Pulmonary artery endothelial cell (primary cell): ENCODE data around the gene YIPF4. TPM values are rescaled to one million over a fixed set of nuclear protein-coding genes. Genes with fewer than 3 reads are reported as not detected.
"Not testable (repeated sequence)": the region's sequence is repeated elsewhere in the genome, so short reads cannot be mapped to it uniquely, and the experiment has no call there.

Experiments
- DNase-seq: peaks from one replicate; pipeline ENCODE4 v3.0.0-alpha.2; 2011; ENCODE audit warnings: low read depth, low spot score
- total RNA-seq: library from RNA; depleted of rRNA; stranded (reverse); fragments of >200 nt; gene quantifications from 2 replicates; pipeline ENCODE4 v1.2.3, GENCODE V29; 2014

The YIPF4 gene
- total RNA-seq: 11.1 and 21.9 TPM in 2 replicates

- peak; percentile 78 for DNase-seq
Measured at GRCh38 chr2:32277674-32278477, at the start of gene YIPF4. Gene YIPF4, plus strand, starts transcription at chr2:32277904. Its CDS starts 252 bp downstream, at chr2:32278156.

- DNase-seq: no peak
Measured at GRCh38 chr2:32228181-32228580, 49.5 kb upstream of the YIPF4 start.

- no peak for DNase-seq
Measured at GRCh38 chr2:32229635-32230034, 48.1 kb upstream of the YIPF4 start.

- no peak for DNase-seq
Measured at GRCh38 chr2:32231959-32232358, 45.7 kb upstream of the YIPF4 start.

- DNase-seq: no peak
Measured at GRCh38 chr2:32235315-32235714, 42.4 kb upstream of the YIPF4 start.

GRCh38 chr2:32237488-32237887 is 40.2 kb upstream of the YIPF4 start:
- no peak for DNase-seq

DNA sequence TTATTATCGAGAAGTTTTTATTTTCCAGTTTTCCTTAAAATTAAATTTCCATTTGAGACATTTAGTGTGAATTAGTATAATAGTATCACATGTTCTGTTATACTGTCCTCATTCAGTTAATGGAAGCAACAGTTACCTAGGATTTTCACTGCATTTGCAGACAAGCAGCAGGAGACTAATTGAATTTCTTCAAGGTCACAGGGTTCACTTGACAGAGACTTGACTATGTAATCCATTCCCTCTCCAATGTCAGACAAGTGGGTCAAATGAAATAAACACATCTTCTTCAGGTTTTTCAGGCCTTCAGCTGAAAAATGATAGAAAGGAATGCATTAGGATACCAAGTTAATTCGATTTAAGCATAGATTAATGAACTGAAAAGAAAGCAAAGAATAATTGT is 39.7 kb upstream of the YIPF4 start:
- DNase-seq: no peak

GRCh38 chr2:32242331-32242730 is 35.4 kb upstream of the YIPF4 start:
- DNase-seq: no peak

DNA sequence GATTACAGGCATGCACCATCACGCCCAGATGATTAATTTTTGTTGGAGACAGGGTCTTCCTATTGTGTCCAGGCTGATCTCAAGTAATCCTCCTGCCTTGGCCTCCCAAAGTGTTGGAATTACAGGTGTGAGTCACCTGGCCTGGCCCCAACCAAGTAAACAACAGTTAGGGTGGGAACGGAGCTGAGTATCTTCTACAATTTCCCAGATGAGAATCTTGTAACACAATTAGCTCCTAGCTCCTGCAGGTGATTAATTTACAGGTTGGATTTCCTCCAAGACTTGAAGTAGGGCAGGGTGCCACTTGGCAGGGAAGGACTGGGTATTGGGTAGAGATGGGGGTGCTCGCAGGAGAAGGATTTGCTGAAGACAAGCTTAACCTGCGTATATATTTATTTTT is 30.8 kb upstream of the YIPF4 start:
- no peak for DNase-seq

DNA sequence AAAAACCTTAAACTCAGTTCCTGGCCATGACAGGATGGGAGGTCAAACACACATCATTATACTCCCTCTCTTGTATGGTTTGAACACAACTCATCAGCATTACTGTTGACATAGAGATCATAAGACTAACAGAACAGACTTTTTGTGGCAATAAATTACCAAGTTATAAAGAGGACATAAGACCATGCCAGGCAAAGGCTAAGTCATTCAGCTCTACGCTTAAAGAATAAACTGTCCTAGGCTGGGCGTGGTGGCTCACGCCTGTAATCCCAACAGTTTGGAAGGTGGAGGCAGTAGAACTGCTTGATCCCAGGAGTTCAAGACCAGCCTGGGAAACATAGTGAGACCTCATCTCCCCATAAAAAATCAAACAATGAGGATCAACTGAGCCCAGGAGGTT is 29.4 kb upstream of the YIPF4 start:
- no peak for DNase-seq

GRCh38 chr2:32249731-32250236 is 27.9 kb upstream of the YIPF4 start:
- DNase-seq: no peak

DNA sequence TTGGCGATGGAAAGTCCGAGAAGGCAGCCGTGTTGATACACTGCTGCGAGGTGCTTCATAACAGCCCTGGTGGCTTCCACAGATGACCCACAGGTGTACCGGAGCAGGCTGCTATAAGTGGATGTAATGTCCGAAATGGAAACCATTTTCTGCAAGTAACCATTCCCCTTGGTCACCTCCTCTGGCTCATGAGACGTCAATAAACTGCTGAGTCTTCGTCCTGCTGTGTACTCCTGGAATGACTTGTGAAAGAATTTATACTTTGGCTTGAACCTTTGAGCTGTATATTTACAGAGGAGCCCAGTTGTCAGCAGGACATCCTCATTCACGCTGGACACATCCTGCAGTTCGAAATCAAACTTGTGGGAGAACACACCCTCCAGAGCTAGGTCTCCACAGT is 27.4 kb upstream of the YIPF4 start:
- DNase-seq: no peak

GRCh38 chr2:32258242-32258641 is 19.5 kb upstream of the YIPF4 start:
- no peak for DNase-seq

DNA sequence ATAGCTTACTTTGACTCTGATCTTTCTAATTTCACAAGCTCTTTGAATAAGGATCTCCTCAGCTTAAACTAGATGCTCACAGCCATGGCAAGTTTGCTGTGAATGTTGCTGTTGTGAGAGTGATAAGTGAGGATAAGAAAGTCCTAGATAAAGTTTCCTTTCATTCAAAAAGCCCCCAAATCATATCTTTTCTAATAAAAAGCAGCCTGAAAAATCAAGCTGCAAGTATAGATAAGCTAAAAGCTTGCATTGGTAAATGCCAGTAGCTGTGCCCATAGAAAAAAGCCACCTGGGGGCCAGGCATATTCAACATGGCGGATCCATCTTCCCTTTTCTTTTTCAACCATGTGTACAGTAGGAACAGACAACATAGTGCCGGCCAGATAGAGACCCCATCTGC is 17.3 kb upstream of the YIPF4 start:
- DNase-seq: no peak

GRCh38 chr2:32262105-32262504 is 15.6 kb upstream of the YIPF4 start:
- no peak for DNase-seq

DNA sequence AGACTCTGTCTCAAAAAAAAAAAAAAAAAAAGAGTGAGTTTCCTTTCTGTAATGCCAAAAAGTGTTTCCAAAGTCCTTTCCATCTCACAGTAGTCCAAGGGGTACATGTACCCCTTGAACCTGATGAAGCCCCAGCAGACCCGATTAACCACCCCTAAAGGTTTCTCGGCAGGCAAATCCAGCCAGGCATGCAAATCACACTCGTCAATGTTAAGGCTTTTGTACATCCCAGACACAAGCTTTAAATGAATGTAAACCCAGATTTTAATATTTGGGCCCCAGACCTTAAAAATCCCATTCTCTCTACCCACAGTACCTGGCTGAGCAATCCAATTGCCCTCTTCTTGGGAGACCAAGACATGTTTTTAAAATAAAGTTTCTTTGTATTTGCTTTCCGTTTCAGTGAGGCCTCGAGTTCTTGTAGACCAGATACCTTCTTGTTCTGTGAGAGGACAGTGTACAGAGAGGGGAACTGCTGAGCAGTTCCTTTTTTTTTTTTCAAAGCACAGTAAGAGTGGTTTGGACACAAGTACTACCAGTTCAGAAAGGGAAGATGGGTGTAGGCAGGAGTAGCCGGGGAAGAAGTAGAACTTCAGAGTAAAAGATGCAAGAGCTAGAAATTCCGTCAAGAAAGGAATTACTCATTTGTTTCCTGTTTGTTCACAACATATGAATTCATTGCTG is 13.1 kb upstream of the YIPF4 start, which contains the start of gene NLRC4:
TSS of gene NLRC4 (minus strand) at position 465 of the 684 bp plus-strand sequence. CDS start 8,111 bp downstream, outside the sequence.
- DNase-seq: no peak

DNA sequence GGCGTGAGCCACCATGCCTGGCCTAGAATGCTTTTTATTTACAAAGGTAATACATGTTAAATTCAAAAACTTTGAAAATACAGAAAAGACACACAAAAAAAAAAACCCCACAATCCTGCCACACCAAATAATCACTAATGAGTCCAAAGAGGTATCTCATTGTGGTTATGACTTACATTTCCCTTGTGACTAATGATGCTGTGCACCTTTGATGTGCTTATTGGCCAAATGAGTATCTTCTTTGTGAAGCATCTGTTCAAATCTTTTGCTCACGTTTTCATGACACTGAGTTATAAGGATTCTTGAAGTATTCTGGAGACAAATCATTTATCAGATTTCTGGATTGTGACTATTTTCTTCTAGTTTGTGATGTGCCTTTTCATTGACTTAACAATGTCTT is 6.6 kb upstream of the YIPF4 start:
- no peak for DNase-seq

- no peak for DNase-seq
Measured at GRCh38 chr2:32272279-32272678, 5.4 kb upstream of the YIPF4 start.

DNA sequence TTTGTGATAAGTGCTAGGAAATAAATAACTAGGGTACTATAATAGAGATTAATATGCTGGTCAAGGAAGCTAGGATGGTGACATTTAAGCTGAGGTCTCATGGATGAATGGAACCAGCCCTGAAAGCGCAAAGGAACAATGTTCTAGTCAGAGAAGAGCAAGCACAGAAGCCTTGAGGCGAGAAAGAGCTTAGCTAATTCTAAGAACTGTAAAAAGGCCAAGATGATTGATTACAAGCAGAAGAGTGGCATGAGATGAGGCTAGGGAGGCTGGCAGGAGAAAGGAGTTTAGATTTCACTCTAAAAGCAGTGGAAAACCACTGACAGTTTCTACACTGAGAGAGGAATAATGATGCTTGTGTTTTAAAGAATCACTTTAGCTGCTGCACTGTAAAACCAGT is 3.4 kb upstream of the YIPF4 start:
- no peak for DNase-seq

DNA sequence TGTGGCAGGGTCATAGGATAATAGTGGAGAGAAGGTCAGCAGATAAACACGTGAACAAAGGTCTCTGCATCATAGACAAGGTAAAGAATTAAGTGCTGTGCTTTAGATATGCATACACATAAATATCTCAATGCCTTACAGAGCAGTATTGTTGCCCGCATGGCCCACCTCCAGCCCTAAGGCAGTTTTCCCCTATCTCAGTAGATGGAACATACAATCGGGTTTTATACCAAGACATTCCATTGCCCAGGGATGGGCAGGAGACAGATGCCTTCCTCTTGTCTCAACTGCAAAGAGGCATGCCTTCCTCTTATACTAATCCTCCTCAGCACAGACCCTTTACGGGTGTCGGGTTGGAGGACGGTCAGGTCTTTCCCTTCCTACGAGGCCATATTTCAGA is 1.9 kb upstream of the YIPF4 start:
- DNase-seq: not testable (repeated sequence)

DNA sequence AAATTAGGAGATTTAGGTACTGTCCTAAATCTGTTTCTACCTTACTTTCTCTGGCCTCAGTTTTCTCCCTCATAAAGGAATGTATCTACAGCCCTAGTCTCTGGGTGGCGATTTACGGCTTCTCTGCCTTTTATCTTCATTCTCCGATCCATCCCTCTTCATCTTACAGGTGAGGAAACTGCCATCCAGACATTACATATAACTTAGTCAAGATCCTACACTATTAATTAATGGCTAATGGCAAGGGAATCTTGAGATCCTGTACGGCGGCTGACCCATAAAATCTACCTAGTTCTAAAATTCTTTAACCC is 386 bp upstream of the YIPF4 start:
- DNase-seq: no peak

DNA sequence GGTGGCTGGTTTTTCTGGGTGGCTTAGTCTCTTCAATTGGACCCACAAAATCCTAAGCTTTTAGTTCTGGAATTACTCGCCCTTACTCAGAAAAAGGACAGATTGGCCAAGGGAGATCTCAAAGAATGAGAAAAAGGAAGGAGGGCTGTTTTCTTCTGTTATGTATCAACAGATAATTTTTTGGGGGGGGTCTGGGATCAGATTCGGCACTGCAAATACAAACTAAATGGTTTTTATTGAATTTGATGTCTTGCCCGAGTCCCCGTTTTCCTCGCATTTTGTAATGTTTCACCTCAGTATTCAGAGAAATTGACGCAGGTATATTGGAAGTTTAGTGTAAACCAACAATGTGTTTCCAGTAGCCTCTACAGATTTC is 762 bp downstream of the YIPF4 start:
- DNase-seq: no peak

DNA sequence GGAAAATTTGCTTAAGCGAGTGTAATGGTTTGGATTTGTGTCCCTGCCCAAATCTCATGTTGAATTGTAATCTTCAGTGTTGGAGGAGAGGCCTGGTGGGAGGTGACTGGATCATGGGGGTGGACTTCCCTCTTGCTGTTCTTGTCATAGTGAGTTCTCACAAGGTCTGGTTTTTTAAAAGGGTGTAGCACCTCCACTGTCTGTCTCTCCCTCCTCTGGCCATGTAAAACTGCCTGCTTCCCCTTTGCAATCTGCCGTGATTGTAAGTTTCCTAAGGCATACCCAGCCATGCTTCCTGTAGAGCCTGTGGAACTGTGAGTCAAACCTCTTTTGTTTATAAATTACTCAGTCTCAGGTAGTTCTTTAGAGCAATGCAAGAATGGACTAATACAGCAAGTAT is 6.6 kb downstream of the YIPF4 start:
- peak; percentile 22 for DNase-seq
